CD4-positive, alpha-beta T cell (primary cell): ENCODE data around the gene DNAJC19. TPM values are rescaled to one million over a fixed set of nuclear protein-coding genes. Genes with fewer than 3 reads are reported as not detected.

ENCODE experiments used
- ATAC-seq: fragments of 200-7000 bp; cut with Tn5 transposase; one replicate; pipeline ENCODE4 v1.10.0; 2022; ENCODE audit warnings: mild to moderate bottlenecking; ENCODE audit not compliant: poor library complexity
- CTCF ChIA-PET: fragments of 350-600 bp; sonication (Branson Sonifier 250); formaldehyde crosslinking; loops from one replicate; lab custom pipeline; 2021; ENCODE audit warnings: antibody characterized with exemption, inconsistent platforms; lab: Charles Lee
- POLR2A ChIA-PET: fragments of 350-600 bp; sonication (Branson Sonifier 250); formaldehyde crosslinking; loops from one replicate; lab custom pipeline; 2021; ENCODE audit warnings: antibody characterized with exemption, inconsistent platforms; lab: Charles Lee
- DNase-seq, 14 experiments: peaks; one replicate each; pipeline ENCODE4 v3.0.0-alpha.2; 2013 to 2020; ENCODE audit warnings: mixed read lengths in 2 of 14
- H3K27ac ChIP-seq, 2 donors: one replicate each; pipeline versions ENCODE4 v1.5.1 to v1.7.0; 2013; ENCODE audit warnings: low read length in 2 of 2, low read depth in 1 of 2, mild to moderate bottlenecking in 1 of 2
- H3K27me3 ChIP-seq, 2 experiments: 1 replicate in 1 of 2; 2 replicates in 1 of 2; pipeline versions ENCODE4 v1.6.1 to v1.7.0; 2013; ENCODE audit warnings: low read length in 2 of 2, control low read depth in 1 of 2, mild to moderate bottlenecking in 1 of 2, moderate library complexity in 1 of 2; ENCODE audit not compliant: insufficient read depth in 2 of 2, control insufficient read depth in 1 of 2
- H3K36me3 ChIP-seq: one replicate; pipeline ENCODE4 v1.6.1; 2013; ENCODE audit warnings: low read length, control low read depth; ENCODE audit not compliant: insufficient read depth
- H3K4me1 ChIP-seq: one replicate; pipeline ENCODE4 v1.6.1; 2013; ENCODE audit warnings: low read length, control low read depth; ENCODE audit not compliant: insufficient read depth
- H3K4me3 ChIP-seq: one replicate; pipeline ENCODE4 v1.5.1; 2013; ENCODE audit warnings: mild to moderate bottlenecking, low read length, moderate library complexity
- H3K9me3 ChIP-seq, 2 experiments: 1 replicate in 1 of 2; 2 replicates in 1 of 2; pipeline versions ENCODE4 v1.6.1 to v1.7.0; 2013; ENCODE audit warnings: low read length in 2 of 2, mild to moderate bottlenecking in 2 of 2, control low read depth in 1 of 2, moderate library complexity in 1 of 2; ENCODE audit not compliant: control insufficient read depth in 1 of 2, insufficient read depth in 1 of 2
- H3K27ac Mint-ChIP-seq: one replicate; pipeline ENCODE4 v1.8.0; 2020; ENCODE audit warnings: mixed read lengths
- H3K27me3 Mint-ChIP-seq: one replicate; pipeline ENCODE4 v1.8.0; 2021; ENCODE audit warnings: mixed read lengths
- H3K36me3 Mint-ChIP-seq: one replicate; pipeline ENCODE4 v1.8.0; 2021; ENCODE audit warnings: low read depth, mixed read lengths
- H3K4me1 Mint-ChIP-seq: one replicate; pipeline ENCODE4 v1.8.0; 2021; ENCODE audit warnings: low read depth, mixed read lengths
- H3K4me3 Mint-ChIP-seq: one replicate; pipeline ENCODE4 v1.8.0; 2020; ENCODE audit warnings: mild to moderate bottlenecking, mixed read lengths
- H3K9me3 Mint-ChIP-seq: one replicate; pipeline ENCODE4 v1.8.0; 2020; ENCODE audit warnings: mixed read lengths
- intact Hi-C, 2 experiments: fragments of 100-400 bp; cut with DNase I in 1 of 2; cut with micrococcal nuclease in 1 of 2; formaldehyde crosslinking; loops; one replicate each; pipeline versions ENCODE4 v1.15.1 to v1.9.0; 2023 to 2025; cut with DNase I, micrococcal nuclease
- total RNA-seq, 174 experiments: library from RNA in 2 of 174; stranded (reverse) in 2 of 174; gene quantifications; one replicate each; pipeline ENCODE4 v1.2.3 and lab custom pipeline; 2021 to 2026
- TF ChIP-seq, protein P1 (sequence below): fragments of 200-600 bp; IDR thresholded peaks from one replicate; pipeline ENCODE4 v1.8.0; 2022; ENCODE audit warnings: antibody characterized with exemption, mild to moderate bottlenecking

Gene DNAJC19
- total RNA-seq, 2 experiments from 2014 or later = 28.7 to 40.2 TPM

DNA sequence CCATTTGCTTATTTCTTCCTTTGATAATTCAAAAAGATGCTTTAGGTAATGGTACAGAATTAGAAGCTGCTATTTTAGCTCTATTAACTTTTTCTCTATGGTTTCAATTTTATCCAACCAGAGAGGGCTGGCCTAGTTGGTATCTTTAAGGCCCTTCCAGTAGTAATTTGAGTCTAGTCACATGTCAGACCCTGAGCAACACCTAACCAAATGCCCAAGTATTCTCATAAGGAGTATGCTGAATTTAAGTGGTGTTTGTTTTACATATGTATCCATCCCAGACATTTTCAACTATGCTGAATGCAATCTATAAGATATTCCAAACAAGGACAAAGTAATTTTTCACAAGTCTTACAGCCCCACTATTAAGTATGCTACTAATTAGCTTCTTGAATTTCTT is 9.6 kb downstream of the DNAJC19 start:
- DNase-seq (no peak), ATAC-seq (no peak)
- Histone ChIP-seq H3K4me3 (no peak overlapping the region), H3K27ac (no peak overlapping the region), H3K36me3 (peaks cover 47% of the 10 kb centered on the region), H3K27me3 (no peaks in the 10 kb centered on the region), H3K9me3 (no peaks in the 10 kb centered on the region), H3K4me1 (no peaks in the 10 kb centered on the region)
- Mint-ChIP-seq H3K27me3 (no peaks in the 10 kb centered on the region), H3K27ac (peak overlapping the region; percentile 45), H3K9me3 (no peaks in the 10 kb centered on the region), H3K36me3 (peaks cover 86% of the 10 kb centered on the region), H3K4me1 (peaks cover 17% of the 10 kb centered on the region), H3K4me3 (no peak overlapping the region)
- intact Hi-C loops = loop anchor here in 1 of 2 experiments (5.0 kb wide), 1 partner anchor 58 kb away; no protein-coding TSS in a partner anchor
- TF ChIP-seq, protein P1, sequence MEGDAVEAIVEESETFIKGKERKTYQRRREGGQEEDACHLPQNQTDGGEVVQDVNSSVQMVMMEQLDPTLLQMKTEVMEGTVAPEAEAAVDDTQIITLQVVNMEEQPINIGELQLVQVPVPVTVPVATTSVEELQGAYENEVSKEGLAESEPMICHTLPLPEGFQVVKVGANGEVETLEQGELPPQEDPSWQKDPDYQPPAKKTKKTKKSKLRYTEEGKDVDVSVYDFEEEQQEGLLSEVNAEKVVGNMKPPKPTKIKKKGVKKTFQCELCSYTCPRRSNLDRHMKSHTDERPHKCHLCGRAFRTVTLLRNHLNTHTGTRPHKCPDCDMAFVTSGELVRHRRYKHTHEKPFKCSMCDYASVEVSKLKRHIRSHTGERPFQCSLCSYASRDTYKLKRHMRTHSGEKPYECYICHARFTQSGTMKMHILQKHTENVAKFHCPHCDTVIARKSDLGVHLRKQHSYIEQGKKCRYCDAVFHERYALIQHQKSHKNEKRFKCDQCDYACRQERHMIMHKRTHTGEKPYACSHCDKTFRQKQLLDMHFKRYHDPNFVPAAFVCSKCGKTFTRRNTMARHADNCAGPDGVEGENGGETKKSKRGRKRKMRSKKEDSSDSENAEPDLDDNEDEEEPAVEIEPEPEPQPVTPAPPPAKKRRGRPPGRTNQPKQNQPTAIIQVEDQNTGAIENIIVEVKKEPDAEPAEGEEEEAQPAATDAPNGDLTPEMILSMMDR = no peak
- CTCF ChIA-PET = interaction anchor here (1.1 to 1.9 kb wide), 2 partner anchors 67 to 68 kb away, joined by 3 to 4 read pairs; partner anchors contain the start of gene FXR1
- POLR2A ChIA-PET = interaction anchor here (0.9 kb wide), 1 partner anchor 9 kb away, joined by 3 read pairs; the partner anchor contains the start of gene DNAJC19

DNA sequence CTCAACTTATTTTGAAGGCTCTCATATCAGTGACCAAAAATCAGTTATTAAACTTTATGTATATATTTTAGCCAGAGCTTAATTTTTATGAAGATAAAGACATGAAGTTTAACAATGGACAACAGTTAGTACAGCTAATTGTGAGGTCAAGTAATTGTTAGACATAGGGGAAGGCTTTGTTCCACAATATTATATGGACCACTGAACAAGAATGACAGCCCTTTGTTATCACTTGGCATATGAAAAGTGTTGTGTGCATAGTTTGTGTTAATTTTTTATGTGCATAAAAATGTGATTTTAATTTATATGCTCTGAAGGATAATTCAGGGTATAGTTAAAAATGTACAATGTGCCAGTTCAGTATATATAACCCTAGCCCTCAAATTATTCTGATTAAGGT is 12.0 kb downstream of the DNAJC19 start:
- Mint-ChIP-seq H3K9me3 (no peaks in the 10 kb centered on the region), H3K27ac (no peak overlapping the region), H3K4me3 (no peak overlapping the region), H3K27me3 (no peaks in the 10 kb centered on the region), H3K36me3 (peaks cover 74% of the 10 kb centered on the region), H3K4me1 (peaks cover 12% of the 10 kb centered on the region)
- Histone ChIP-seq H3K4me3 (no peak overlapping the region), H3K9me3 (no peaks in the 10 kb centered on the region), H3K4me1 (no peaks in the 10 kb centered on the region), H3K36me3 (peaks cover 40% of the 10 kb centered on the region), H3K27ac (no peak overlapping the region), H3K27me3 (no peaks in the 10 kb centered on the region)
- DNase-seq (no peak), ATAC-seq (no peak)
- CTCF ChIA-PET = interaction anchor here (1.0 to 1.3 kb wide), 2 partner anchors 14 to 65 kb away, joined by 3 to 4 read pairs; partner anchors contain the start of gene FXR1
- TF ChIP-seq, protein P1 = no peak
- intact Hi-C loops = loop anchor here in 1 of 2 experiments (5.0 kb wide), 1 partner anchor 55 kb away; no protein-coding TSS in a partner anchor
- POLR2A ChIA-PET = no interaction called here

DNA sequence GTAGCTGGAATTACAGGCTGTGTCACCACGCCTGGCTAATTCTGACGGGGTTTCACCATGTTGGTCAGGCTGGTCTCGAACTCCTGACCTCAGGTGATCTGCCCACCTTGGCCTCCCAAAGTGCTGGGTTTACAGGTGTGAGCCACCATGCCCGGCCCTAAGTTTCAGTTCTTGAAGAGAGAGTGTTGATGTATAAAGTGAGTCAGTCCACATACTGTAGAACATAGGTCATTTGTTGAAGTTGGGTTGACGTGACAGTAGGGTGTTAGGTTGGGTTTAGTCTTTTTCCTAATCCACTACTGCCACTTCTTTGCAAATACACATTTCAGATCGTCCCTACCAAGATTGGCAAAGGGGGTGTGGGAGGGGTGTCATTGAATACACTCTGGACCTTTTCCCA is 15.2 kb downstream of the DNAJC19 start:
- ChIA-PET POLR2A (no interaction called here), CTCF (no interaction called here)
- H3K36me3 Mint-ChIP-seq = peaks cover 76% of the 10 kb centered on the region
- Histone ChIP-seq H3K27me3 (no peaks in the 10 kb centered on the region), H3K9me3 (no peaks in the 10 kb centered on the region), H3K4me1 (no peaks in the 10 kb centered on the region), H3K36me3 (peaks cover 62% of the 10 kb centered on the region), H3K27ac (no peak overlapping the region), H3K4me3 (no peak overlapping the region)
- H3K4me1 Mint-ChIP-seq = peaks cover 6% of the 10 kb centered on the region
- ATAC-seq = no peak
- TF ChIP-seq, protein P1 = no peak
- H3K9me3 Mint-ChIP-seq = no peaks in the 10 kb centered on the region
- no peak overlapping the region for H3K4me3 Mint-ChIP-seq
- no peak overlapping the region for H3K27ac Mint-ChIP-seq
- intact Hi-C loops = no loop called here
- DNase-seq = no peak
- no peaks in the 10 kb centered on the region for H3K27me3 Mint-ChIP-seq
